HG03439 (cell line): ENCODE measurements around the gene PFAS.
A peak's percentile ranks its signal among the peaks of the same experiment; 100 is the strongest.

Source experiments
- ATAC-seq: cut with Tn5 transposase; IDR thresholded peaks from one replicate; pipeline ENCODE4 v1.9.1; 2021; ENCODE audit warnings: mild to moderate bottlenecking, moderate library complexity; ENCODE audit not compliant: unreplicated experiment

PFAS gene

DNA sequence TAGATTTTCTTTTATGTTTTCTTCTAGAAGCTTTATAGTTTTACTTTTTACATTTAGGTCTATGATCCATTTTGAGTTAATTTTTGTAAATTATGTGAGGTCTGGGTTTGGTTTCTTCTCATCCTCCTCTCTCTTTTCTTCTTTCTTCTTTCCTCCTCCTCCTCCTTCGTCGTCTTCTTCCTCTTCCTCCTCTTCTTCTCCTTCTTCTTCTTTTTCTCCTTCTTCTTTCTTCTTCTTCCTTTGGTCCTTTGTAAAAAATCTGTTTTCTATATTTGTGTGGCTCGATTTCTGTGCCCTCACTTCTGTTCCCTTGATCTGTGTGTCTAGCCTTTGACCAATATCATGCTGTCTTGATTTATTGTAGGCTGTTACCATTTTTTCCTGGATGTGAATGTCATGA, 51.1 kb downstream of the PFAS start:
- no peak for ATAC-seq

- ATAC-seq = peak; percentile 71
Observed at GRCh38 chr17:8300627-8301242, 51.6 kb downstream of the PFAS start.

DNA sequence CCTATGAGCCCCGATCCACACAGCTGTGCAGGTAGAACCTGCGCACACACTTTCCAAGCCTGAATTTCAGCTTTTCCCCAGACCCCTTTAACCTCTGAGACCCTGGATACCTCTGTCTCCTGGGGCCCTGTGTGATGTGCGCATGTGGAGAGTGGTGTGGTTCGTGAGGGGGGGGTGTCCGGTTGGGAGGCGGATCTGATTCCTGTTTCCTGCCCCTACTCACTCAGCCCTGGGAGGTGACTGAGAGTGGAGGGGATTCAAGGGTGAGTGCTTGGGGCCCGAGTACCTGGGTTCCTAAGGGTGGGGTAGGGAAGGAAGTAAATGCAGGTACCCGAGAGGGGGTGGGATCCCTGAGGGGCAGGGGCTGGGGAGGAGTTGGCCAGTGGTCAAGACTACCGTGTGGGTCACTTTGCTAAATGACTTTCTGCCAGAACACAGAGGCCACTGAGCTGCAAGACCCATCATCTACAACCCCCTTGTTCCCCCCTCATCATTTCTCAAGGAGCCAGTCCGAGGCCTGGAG, 61.6 kb downstream of the PFAS start:
- no peak for ATAC-seq

- no peak for ATAC-seq
Observed at GRCh38 chr17:8311131-8311790, 62.2 kb downstream of the PFAS start.

- ATAC-seq = no peak
Observed at GRCh38 chr17:8312251-8312650, 63.2 kb downstream of the PFAS start.

- ATAC-seq = no peak
Observed at GRCh38 chr17:8312726-8313600, 63.9 kb downstream of the PFAS start.

DNA sequence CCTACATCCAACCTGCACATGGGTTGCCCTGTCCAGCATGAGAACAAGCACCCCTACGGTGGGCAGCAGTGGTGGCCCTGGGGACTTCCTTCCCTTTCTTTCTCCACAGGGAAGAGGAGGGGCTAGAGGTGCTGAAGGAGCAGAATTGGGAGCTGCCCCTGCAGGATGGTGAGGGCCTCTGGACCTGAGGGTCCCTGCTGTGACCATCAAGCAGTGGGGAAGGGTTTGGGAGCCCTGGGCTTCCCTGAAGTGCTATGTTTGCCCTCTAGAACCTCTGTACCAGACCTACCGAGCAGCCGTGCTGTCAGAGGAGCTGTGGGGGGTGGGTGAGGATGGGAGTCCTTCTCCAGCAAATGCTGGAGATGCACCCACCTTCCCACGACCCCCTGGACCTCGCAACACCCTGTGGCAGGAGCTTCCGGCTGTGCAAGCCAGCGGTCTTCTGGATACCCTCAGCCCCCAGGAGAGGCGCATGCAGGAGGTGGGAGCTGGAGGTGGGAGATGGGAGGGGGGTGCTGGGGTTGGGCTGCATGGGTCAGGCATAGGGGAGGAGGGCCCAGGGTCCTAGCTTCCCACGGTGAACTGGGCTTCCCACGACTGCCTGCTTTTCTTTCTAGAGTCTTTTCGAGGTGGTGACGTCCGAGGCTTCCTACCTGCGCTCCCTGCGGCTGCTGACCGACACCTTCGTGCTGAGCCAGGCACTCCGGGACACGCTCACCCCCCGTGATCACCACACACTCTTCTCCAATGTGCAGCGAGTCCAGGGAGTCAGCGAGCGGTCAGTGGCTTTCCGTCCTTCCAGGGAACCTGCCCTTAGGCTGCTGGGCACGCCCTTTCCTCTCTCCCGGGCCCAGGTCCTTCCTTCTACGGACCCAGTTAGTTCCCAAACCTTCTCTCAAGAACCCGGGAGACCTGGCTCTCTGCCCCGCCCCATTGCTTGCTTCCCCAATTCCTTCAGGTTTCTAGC, 66.0 kb downstream of the PFAS start:
- ATAC-seq = no peak

DNA sequence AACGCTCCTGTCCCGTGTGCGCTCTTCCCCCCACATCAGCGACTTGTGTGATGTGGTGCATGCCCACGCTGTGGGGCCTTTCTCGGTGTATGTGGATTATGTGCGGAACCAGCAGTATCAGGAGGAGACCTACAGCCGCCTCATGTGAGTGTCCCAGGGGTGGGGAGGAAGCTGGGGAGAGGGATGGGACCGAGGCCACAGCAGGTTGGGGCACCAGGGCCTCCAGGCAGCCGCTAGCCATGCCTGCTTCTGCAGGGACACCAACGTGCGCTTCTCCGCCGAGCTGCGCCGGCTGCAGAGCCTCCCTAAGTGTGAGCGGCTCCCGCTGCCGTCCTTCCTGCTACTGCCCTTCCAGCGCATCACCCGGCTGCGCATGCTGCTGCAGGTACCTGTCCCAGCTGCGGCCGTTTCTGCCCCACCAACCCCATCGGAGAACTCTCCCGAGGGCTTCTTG, 66.7 kb downstream of the PFAS start:
- ATAC-seq = no peak

GRCh38 chr17:8318010-8318935, 69.2 kb downstream of the PFAS start:
- ATAC-seq = no peak
